CD4-positive, alpha-beta T cell treated with Interleukin-15 for 4 hours (primary cell): ENCODE measurements around the gene ZFAND3.

Source experiments
- DNase-seq: peaks from one replicate; pipeline ENCODE4 v3.0.0-alpha.2; 2020; ENCODE audit warnings: low spot score

The ZFAND3 gene

DNA sequence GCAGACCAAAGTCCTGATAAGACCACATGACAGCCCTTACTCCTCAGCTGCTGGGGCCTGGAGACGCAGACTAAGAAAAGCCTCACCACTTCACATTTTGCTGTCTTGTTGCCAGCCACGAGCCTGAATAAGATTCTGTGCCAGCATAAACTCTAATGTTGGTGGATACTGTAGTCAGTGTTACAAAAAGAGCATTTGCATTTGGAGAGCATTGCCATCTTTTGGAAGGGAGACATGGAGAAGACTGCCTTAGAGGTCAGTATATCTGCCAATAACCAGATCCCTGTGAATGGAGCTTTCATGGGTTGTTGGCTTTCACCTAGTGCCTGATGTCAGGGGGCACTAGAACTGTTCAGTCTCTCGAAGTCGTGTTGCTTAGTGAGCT, 315.2 kb downstream of the ZFAND3 start:
- no peak for DNase-seq

DNA sequence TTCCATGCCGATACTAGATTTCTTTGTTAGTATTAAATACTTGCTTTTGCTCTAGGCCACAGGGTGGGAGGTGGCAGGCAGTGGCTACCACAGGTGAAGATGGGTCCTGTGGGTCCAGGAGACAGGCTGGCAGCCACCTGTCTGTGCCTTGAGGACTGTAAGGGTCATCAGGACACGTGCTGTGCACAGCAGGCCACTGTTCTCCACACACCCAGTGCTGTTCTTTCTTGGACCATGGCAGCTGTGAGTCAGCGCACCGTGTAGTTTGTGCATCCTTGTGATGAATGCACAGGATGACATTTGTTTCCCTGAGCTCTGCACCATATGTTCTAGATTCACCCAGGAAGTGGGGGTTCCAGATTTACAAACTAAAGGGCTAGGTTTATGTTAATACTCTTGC, 317.0 kb downstream of the ZFAND3 start:
- no peak for DNase-seq

DNA sequence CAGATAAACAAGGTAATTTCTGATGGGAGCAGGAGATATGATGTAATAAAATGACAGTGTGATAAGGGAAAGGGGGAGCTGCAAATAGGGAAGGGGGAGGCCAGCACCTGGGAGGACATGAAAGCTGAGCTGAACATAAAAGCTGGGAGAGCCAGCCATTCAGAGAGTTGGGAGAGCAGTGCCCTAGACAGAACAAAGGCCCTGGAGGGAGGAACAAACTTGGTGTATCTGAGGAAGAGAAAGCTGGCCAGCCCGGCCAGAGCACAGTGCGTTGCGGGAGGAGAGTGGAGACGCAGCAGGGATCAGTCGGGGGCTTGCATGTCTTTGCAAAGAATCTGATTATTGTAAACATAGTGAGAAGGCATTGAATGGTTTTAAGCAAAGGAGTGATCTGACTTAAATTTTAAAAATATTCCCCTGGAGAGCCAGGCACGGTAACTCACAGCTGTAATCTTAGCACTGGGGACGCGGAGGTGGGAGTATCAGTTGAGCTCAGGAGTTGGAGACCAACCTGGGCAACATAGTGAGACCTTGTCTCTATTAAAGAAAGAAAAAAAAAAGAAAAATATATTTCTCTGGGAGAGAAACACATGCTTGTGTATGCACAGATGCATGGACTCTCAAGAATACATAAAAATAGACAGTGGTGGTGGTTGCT, 318.2 kb downstream of the ZFAND3 start:
- DNase-seq = no peak

DNA sequence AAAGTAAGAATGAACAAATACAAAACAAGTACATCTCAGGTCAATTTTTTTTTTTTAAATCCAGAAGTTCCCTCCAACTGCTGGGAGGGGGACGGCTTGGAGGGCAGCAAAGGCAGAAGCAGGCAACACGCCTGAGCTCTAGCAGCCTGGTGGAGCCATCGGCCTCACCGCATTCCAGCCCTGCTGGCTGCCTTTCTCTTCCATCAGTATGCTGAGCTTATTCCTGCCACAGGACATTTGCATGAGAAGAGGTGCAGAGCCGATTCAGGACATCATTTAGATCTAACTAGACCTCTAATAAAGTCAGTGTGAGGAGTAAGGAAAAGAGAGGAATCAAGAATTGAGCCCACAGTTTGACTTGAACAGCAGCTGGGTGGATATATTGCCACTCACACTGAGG, 318.8 kb downstream of the ZFAND3 start:
- no peak for DNase-seq

DNA sequence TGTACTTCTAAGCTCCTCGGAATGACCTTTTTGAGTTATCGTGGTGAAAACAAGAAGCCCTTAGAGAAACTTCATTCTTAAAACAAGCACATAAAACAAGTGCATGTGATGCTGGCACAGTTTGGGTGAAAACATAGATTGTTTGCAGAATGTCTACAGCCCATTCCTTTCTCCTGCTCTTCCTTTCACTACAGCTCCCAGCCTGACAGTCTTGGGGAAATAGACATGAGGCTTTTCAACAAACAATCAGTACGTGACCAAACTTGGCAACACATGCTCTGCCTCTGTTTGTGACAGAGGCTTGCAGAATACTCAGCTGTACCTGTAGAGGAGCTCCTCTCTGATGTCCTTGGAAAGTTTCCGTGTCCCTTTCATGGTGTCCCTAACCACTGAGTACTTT, 321.6 kb downstream of the ZFAND3 start:
- DNase-seq = no peak

DNA sequence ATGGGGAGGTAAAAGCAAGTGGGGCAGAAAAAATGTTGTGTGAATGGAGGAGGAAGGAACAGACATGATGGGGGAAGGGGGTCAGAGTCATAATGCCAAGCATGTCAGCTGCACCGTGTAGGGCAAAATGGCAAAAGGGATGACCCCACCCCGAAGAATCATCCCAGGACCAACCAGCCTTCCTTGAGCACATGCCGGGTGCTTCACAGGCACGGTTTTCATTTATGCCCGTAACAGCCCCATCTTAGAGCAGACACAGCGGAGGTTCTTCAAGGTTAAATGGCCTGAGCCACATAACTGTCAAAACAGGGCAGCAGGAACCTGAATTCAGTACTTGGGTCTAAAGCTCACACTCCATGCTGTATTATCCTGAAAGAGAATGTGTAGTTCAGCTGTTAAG, 322.2 kb downstream of the ZFAND3 start:
- no peak for DNase-seq

DNA sequence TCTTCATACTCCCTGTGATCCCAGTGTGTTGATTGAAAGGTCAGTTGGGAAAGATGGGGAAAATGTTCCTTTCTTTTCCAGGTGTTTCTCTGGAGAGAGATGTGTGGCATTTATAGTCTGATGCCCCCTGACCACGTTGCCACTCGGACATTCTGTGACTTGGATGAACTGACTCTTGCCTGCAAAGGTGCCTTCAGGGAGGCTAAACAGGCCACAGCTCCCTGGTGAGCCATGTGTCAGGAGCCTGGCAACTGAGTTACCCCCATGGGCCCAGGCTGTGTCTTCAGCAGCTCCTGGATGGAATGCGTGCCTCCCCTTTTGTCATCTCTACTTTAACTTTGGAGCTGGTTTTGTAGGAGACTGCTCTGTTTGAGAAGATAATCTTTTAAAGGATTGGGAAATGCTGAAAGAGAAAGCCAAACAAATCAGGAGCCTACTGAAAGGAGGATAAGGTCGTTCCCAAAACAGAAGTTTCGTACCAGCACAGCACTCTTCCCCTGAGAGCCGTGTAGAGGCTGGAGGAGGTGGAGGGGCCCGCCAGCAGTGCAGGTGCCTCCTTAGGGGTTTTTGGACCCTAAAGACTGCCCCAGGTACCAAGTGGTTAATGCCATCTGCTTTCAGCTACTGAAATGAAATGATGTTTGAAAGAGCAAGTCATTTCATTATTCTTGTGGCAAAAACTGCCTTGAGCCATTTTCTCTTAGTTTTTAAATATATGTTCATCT, 322.8 kb downstream of the ZFAND3 start:
- DNase-seq = no peak

DNA sequence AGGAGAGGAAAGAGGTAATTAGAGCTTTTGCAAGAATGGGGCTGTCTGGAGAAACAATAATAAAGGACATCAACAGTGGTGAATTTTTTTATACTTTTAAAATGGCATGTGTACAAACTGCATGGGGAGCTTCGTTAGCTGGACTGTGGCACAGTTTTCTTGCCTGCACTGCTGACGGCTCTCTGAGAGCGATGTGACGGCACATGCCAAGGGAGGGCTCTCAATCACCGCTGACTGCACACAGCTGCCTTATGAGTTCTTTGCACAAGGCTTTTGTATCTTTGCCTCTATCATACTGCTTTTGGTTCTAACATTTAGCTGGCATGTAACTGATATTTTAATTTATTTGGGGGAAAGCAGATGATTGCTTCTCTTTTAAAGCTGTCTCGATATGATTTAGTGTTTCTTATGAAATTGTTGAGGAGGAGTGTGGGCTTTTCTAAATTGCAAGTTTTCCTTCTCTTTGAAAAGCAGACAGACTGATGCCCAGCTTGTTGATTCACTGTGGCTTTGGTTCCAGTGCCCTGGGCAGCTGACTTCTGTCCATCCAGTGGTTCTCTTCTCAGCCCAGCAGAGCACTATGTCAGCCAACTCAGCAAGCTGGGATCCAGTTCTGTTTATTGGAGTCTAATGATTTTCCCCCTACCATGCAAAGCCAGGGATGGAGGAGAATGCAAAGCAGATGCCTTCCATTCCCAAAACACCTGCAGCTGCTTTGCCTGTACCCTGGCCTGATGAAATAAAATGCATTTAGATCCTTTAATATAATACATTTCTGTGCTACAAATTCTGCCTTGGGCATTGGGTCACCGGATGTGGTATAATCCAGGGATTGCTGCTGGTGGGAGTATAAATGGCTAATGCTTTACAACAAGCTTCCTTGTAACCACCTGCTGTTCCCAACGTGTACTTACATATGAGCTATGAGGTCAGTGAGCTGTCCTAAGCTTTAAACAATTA, 323.9 kb downstream of the ZFAND3 start:
- DNase-seq = no peak

DNA sequence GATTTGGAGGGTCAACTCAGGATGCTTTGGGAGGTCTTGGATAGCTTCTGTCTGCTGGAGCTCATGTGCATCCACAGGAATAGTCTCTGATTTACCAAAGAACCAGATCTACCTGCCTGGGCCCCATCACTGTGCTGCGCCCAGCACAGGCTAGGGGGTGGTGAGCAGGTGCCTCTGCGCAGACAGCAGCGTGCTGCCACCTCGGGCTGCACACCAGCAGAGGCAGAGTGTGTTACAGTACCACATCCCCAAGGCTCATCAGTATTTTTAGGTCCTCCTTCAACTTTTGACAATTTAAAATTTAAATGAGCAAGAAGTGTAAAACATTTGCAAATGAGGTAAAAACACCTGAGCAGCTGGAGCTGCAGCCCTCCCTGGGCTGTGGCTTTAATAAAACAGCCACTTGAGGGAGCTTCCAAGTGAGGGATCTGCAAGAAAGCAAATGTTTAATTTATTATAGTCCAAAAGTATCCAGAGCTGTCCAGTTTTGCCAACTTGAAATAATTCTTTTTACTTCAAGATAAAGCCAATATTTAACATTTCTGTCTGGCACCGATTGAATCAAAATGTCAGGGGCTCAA, 324.9 kb downstream of the ZFAND3 start:
- DNase-seq = no peak

DNA sequence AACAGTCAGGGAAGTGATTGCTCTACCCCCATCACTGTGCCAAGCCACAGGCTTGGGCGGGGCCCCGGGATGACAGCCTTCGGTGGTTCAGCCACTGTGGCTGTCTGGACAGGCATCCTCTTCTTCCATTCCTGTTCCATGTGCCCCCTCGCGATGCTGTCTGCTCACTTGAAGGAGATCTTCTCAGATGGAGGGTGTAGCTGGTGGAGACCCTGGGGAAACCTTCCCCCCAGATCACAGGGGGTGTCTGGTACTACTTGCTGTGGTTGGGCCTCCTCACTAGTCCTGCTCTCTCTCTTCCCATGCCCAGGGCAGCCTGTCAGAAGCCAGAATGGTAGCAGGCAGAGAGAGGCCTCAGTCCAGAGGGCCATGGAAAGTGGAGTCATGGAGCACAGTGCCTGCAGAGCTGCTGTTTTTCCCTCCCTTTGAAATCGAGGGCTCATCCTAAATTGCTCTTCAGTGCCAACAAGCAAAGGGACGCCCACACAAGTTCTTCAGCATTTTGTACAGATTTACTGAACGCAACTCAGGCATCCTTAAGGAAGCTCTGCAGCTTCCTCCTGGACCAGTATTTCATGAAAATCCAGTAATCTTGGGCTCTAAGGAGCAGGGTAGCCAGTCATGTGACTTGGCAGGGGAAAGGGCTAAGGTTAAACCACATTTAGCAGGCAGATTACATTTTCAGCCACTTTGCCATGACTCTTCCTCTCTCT, 326.6 kb downstream of the ZFAND3 start:
- no peak for DNase-seq

DNA sequence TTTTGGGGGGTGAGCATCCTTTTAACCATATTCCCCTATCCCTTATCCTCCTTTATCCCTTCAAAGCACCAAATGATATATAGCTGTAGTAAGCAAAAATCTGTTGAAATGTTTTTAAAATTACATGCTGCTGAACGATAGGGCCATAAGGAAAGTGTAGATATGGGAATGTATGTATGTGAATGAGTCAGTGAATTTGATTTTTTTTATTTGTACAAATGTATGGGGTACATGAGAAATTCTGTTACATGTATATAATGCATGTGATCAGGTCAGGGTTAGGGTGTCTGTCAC, 327.2 kb downstream of the ZFAND3 start:
- DNase-seq = no peak

DNA sequence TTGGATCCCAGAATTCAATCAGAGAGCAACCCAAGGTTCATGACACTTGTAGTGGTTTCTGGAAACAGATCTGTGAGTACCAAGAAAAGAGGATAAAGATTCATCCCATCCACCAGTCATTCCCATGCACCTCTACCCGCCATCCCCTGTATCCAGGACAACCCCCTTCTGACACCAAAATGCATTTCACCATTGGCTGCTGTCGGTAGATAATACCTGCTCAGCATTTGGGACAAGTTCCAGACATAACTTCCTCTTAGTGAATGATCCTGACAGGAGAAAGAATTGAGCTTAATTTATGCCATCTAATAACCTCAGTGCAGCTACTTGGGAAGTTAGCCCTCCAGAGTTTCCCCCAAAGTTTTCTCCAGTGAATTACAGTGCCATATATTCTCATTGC, 329.1 kb downstream of the ZFAND3 start:
- DNase-seq = no peak

DNA sequence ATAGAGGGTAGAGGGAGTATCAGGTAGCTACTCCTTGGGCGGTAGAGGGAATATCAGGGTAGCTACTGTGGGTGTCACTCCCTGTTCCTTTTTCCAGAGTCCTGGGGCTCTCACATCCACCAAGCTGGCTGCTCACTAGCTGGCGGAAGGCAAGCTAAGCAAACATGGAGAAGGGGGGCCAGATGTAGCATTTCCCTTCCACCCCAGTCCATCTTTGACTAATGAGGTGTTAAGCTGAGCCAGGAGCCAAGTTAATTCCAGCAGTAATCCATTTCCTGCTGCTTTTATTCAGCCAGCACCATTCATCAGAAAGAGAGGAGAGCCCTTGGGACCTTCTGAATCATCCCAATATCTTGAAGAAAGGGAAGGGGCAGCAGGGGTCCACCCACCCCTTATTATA, 330.0 kb downstream of the ZFAND3 start:
- DNase-seq = no peak

DNA sequence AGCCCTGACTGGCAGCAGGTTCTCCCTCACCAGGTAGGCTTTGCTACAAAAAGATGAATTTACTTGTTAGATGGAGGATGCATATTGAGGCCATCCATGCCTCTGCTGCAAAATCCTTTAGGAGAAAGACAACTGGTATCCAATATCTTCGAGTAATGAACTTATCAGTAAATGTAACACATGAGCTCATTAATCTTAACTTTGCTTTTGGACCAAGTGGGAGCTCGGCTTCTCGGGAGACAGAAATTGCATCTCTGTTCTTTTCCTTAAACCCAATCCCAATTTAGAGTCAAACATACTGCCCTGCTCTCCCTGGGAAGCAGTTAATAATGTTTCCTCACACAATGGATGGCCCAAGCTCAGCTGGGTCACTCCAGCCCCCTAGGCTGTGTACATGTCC, 330.5 kb downstream of the ZFAND3 start:
- DNase-seq = no peak

DNA sequence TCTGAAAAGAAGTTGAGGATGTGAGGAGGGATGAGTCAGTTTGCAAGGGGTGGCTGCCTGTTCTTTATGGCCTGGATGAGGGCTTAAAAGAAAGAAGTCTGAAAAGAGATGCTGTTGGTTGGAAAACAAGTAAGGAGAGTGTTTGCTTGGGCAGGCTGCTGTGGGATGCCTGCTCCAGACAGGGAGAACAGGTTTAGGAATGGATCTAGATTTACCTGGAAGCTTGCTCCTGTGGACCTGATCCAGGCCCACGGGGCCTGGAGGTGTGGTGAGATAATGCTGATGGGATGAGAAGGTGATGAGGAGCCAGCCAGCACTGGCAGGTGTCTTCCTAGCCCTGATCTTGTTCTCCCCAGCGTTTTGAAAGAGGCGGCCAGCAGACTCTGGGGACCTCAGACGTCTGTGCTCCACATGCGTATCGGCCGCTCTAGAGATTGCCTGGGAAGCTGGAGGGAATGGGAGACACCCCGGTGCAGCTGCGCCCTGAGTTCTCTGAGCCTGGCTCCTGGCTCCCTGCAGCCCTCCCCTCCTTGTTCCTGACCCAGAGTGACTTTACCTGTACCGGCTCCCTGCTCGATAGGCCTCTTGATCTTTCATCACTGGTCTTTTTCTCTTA, 331.3 kb downstream of the ZFAND3 start:
- DNase-seq = no peak

DNA sequence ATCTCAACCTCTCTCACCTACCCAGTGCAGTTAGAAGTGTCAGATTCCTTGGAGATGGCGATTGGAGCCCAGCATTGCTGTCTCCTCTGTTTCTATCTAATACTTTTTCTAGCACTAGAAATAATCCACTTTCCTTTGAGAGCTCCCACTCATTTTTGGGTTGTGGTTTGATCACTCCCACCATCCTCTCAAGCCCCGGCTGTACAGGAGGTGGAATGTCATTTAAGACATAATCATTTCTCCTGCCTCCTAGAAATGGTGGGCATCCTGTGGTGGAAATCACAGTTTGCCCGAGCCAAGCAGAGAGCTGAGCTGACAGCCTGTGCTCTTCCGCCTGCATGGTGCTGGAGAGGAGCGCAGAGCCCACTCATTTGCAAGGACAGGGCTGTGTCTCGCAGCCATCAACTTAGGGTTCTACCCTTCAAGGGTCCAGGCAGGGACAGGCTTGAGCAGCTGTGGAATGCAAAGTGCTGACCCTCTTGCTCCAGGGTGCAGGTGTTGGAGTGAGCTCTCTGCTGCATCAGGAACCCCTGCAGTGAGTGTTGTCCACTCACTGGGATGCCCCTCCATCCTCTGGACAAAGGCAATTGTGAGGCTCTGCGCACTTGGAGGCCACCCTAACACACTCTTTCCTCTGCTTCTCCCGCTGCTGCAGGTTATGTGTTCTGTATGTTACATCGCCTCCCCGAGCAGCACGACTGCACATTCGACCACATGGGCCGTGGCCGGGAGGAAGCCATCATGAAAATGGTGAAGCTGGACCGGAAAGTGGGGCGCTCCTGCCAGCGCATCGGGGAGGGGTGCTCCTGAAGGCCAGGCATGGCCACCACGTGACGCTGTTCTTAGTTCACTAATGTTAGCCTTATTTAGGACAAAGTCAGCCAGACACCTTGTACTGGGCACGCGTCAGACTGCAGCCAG, 332.3 kb downstream of the ZFAND3 start:
- DNase-seq = no peak

DNA sequence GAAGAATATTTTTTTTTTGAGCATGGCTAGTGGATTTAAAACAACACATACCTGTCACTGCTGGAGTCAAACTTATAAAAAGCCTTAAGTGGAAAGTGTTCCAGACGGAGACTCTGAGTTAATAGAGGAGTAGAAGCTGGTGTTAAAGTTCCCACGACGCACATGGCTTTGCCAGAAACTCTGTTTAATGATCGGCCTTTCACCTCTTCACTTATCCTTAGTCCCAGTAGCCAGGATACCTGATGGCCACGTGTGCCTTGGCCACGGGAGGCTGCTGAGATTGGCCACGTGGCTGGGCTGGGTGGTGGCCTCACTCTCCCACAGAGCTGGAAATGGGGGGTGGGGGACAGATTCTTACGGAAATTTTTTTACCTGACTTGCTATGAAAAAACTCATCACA, 333.1 kb downstream of the ZFAND3 start:
- DNase-seq = no peak

DNA sequence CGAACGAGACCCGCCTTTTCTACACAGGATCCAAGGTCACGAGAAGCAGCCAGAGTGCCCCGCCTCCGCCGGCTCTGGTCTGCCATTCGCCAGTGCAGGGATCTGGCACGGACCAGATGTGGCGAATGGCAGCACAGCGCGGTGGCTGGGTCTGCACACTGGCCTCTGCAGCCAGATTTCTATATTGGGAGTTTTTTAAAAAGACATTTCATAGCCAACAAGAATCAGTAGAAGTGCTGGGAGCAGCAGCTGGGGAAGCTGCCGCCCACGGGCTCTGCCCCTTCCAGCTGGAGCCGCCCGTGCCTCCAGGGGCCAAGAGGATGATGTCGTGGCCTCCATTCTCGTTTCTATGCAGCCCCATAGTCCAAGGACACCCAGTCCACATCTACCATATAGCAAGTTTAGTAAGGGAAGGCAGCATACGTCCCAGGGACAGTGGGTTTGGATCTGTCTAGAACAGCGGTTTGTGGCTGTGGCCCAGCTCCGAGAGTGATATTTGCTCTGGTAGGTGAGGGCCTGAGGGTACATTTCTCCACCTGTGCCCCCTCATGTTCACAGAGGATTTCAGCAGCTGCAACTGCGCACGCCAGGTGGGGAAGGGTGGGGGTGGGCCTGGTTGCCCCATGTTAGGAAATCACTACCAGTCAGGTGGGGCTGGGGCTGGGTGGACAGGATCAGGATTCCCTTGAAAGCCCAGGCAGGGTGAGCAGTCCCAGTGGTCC, 333.7 kb downstream of the ZFAND3 start:
- DNase-seq = no peak

DNA sequence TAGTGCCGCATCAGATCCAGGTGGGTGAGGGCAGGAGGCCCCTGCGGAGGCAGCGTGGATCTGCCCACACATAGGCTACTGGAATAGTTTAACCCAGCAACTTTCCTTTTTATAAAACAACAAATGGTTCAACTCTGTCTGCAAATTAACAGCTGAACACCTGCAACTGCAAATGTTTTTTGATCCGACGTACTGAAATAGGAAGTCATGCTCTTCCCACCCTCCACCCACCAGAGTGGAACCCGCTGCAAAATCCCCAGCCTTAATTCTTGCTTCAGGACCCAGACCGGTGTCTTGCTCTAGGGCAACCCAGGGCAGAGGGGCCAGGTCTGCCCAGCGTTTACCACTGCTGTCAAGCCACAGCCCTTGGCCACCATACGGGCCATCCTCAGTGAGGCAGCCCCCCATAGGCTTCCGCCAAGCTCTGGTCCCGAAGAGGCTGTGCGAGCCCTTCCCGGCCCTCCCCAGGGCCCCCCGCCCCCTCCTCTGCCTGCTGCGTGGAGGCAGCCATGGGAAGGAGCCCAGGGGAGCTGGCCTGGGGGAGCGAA, 334.3 kb downstream of the ZFAND3 start:
- no peak for DNase-seq

DNA sequence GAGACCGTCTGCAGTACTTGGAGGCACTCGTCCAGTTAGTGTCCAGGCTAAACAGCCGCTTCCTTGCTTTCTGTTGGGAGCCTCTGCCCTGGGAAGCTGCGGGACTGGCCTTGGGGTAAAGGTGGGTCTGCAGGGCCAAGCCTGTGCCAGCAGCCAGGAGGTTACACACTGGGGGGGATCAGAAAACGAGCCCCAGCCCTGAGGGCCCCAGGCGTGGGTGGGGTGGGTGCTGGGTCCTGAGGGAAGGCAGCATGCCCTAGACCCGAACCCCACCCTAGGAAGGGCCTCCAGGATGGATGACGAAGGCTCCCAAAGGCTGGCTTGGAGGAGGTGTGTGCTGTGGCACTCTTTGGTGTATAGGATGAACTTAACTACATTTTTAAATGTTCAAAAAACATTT, 335.2 kb downstream of the ZFAND3 start:
- no peak for DNase-seq
